Frontal cortex (tissue), 4 donors: ENCODE results near the gene DHRS4. TPM values are rescaled to one million over a fixed set of nuclear protein-coding genes. Genes with fewer than 3 reads are reported as not detected.
"Not testable (repeated sequence)": the region's sequence is repeated elsewhere in the genome, so short reads cannot be mapped to it uniquely, and the experiment has no call there.

Experiments
- DNase-seq, 2 donors: peaks; one replicate each; pipeline ENCODE4 v3.0.0; 2012; ENCODE audit warnings: low spot score in 2 of 2
- FAIRE-seq: peaks from 2 replicates; lab custom pipeline; 2012; peaks lifted over from hg19 to GRCh38; lab: Jason Lieb, UNC
- total RNA-seq: library from RNA; depleted of rRNA; stranded (reverse); fragments of >200 nt; gene quantifications from one replicate; pipeline ENCODE4 v1.2.3, GENCODE V29; 2014
- donor health status: control.
- donor health status: control.
- donor health status: control.

Gene DHRS4
- total RNA-seq, 1 donor from 2014 or later: 7.3 TPM

DNA sequence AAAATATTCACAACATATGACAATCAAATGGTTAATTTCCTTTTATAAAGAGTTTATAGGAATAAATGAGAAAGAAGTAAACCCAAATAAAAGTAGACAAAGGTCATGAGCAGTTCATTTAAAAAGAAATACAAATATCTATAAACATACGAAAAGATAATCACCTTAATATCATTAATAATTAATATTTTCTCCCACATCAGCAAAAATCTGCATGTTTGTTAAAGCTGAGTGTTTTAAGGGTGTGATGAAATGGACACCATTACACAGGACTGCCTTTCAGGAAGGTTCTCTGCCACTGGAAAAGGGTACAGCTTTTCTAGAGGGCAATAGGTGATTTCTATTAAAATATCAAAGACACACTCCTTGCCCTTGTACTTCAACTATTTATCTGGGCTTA is 14.7 kb upstream of the DHRS4 start:
- FAIRE-seq (no peak), DNase-seq (no peak)

DNA sequence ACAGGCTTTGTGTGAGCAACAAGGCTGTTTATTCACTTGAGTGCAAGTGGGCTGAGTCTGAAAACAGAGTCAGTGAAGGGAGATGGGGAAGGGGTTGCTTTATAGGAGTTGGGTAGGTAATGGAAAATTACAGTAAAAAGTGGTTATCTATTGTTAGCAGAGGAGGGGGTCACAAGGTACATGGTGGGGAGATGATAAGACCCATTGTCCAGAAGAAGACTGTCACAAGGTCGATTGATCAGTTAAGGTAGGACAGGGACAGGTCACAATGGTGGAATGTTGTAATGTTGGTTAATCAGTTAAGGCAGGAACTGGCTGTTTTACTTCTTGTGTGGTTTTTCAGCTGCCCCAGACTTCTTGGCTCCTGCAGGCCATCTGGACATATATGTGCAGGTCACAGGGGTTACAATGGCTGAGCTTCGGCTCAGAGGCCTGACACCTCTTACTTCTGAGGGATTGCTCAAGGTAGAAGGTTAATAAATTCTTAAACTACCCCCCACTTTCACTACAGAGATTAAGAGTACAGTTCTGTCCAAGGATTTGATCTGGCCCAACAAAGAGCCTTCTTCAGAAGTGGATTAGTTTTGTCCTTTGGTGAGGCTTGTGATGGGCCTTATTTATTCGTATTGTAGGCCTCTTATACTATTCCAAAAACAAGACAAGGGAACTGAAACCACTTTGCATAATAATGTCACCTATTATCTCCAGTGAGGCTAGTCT is 13.8 kb upstream of the DHRS4 start:
- DNase-seq: no peak
- FAIRE-seq: no peak

DNA sequence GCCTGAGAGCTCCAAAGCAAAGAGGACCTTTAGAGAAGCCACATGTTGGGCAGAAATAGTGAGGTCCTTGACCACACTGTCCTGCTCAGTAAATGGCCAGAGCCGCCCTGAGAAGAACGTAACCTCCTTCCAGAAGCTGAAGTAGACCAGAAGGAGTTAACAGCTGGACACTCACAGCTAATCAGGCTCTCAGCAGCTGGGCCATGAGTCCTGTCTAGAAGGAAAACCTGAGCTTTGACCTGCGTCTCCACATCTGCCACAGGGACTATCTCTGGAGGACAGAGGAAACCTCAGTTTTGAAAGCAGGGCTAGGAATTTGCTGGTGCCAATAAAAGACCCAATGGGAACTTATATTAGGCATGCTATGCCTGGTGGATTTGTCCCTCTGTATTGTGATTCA is 12.3 kb upstream of the DHRS4 start:
- no peak for DNase-seq
- no peak for FAIRE-seq

DNA sequence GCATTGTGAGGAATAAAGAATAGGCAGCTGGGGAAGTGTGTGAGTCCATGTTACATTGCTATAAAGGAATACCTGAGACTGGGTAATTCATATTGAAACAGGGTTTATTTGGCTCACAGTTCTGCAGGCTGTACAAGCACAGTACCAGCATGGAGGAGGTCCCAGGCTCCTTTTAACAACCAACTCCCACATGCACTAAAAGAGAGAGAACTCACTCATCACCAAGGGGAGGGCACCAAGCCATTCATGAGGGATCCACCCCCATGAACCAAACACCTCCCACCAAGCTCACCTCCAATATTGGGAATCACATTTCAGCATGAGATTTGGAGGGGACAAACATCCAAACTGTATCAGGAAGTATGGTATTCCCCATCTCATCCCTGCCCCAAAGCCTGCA is 11.9 kb upstream of the DHRS4 start:
- FAIRE-seq: no peak

DNA sequence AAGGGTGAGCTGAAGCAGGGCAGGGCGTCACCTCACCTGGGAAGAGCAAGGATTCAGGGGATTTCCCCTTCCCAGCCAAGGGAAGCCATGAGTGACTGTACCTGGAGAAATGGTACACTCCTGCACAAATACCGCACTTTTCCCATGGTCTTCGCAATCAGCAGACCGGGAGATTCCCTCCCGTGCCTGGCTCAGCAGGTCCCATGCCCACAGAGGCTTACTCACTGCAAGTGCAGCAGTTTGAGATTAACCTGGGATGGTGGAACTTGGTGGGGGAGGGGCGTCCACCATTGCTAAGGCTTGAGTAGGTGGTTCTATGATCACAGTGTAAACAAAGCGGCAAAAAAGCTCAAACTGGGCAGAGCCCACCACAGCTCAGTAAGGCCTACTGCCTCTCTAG is 11.0 kb upstream of the DHRS4 start:
- no peak for FAIRE-seq

More for the DNA sequence above, 11.9 kb upstream of the DHRS4 start:
- DNase-seq: no peak

DNA sequence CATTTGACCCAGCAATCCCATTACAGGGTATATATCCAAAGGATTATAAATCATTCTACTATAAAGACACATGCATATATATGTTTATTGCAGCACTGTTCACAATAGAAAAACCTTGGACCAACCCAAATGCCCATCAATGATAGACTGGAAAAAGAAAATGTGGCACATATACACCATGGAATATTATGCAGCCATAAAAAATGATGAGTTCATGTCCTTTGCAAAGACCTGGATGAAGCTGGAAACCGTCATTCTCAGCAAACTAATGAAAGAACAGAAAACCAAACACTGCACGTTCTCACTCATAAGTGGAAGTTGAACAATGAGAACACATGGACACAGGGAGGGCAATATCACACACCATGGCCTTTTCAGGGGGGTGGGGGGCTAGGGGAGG is 4.5 kb upstream of the DHRS4 start:
- FAIRE-seq, DNase-seq: not testable (repeated sequence)

More for the DNA sequence above, 11.0 kb upstream of the DHRS4 start:
- DNase-seq: no peak

DNA sequence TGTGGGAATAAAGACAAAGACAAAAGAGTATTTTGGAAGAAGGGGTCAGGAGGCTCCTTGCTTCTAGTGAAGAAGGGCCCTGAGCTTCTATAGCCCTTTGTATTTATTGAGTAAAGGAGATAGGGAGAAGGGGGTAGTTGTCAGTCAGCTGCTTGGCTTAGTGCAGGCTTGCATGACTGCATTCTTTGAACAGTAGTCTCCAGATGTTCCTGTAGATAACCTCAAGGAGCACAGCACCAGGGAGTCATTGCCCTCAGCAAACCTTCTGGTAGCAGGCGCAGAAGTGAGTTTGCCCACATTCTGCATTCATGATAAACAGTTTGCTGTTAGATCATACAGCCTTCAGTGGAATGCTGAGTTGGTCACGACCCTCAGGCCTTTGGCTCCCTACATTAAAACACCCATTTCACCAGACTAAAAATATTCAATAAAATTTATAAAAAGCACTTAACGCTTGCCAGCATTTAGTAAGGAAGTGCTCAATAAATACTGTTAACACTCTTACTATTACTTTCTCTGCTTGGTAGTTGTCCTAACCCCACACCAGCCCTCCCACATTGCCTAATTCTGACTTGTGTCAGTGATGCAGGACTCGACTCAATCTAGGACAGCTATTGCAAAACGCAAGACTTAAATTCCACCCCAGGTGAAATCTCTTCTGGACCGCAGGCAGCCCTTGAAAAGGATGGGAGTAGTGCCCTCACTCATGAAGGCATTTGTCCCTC is 3.0 kb upstream of the DHRS4 start:
- FAIRE-seq (no peak), DNase-seq (no peak)

DNA sequence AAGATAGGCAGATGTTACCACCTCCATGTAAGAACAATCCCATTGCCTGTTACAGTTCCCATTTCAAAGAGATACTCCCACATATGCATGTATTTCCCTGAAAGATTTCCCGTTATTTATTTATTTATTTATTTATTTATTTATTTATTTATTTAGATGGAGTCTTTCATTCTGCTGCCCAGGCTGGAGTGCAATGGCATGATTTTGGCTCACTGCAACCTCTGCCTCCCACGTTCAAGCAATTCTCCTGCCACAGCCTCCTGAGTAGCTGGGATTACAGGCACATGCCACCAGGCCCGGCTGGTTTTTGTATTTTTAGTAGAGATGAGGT is 2.5 kb upstream of the DHRS4 start:
- DNase-seq, FAIRE-seq: not testable (repeated sequence)

DNA sequence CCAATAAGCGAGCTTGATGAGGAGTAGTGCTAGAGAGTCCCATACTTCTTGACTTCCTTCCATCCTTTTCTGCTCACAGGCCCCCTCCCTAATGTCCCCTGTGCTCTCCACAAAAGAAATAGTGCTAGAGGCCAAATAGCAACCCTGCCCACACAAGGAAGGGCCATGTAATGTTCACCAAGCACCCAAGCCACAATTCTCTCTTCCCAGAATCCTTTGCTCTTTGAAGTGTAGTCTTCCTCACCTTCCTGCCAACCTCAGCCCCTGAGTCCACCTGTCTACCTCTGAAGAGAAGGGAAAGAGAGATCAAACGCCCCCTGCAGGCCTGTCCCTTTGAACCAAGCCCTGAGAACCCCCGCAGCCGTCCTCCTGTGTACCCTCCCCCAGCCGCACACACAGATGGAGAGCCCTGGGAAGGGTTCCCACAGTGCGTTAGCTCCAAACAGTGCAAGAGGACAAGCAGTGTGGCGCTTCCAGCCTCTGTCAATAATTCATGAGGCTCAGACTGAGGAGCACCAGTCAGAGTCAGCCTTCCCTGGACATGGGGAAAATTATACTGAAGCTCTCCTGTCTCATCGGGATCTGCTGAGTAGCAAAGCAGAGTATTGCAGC is 1.9 kb upstream of the DHRS4 start:
- FAIRE-seq (no peak), DNase-seq (no peak)

DNA sequence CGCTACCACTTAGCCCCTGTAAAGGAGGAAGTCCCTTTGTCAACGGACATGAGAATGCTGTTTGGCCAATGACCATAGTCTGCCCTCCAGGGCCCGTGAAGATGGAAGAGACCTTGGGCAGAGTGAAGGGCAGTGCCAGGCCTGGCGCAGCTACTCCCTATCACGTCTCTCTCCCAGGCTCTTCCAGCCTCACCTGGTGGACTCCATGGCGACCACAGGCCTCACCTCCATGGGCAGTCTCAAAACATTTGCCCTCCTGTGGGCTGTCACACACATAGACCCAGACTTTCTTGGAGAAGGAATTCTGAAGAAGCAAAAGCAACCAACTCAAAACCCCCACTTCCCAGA is 480 bp upstream of the DHRS4 start:
- DNase-seq, FAIRE-seq: not testable (repeated sequence)

DNA sequence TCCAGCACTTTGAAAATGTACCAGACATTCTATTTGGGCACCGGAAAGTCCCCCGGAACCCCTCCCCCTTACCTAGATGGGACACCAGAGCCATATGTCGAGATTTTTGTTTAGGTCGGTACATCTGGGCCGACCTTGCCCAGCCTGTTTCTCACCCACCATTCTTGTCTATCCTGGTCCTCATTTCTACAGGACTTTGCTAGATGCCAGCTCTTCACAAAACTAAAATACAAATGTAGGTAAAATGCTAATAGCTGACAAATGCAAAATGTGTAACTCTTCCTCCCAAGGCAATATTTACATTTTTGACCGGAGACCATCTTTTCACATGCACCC is 677 bp downstream of the DHRS4 start:
- DNase-seq, FAIRE-seq: not testable (repeated sequence)

DNA sequence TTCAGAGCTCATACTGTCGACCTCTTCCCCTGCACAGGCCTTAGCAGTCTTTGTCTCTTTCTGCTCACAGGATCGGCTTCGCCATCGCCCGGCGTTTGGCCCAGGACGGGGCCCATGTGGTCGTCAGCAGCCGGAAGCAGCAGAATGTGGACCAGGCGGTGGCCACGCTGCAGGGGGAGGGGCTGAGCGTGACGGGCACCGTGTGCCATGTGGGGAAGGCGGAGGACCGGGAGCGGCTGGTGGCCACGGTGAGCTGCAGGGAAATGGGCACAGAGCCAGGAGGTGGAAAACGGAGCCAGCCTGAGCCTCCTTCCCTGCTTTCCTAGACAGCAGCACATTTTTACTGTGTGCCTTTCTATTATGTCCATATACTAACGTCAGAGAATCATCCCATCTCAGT is 1.4 kb downstream of the DHRS4 start:
- FAIRE-seq, DNase-seq: not testable (repeated sequence)

DNA sequence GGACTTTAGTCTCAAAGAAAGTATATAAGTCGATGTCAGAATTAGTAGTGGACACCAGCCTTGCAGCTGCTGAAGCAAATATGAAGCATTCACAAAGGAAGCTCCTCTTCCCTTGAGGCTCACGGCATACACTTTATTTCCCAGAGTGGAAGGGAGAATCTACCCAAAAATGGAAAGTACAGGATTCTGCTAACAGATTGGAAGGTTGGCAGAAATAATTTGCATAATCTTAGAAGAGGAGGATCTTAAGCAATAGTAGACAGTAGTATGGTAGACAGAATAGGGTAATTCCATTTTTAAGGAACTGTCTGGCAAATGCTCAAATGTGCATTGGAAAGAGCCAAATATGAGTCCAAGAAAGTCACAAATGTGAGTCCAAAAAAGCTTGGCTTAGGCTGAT is 2.2 kb downstream of the DHRS4 start:
- not testable (repeated sequence) for DNase-seq, FAIRE-seq

DNA sequence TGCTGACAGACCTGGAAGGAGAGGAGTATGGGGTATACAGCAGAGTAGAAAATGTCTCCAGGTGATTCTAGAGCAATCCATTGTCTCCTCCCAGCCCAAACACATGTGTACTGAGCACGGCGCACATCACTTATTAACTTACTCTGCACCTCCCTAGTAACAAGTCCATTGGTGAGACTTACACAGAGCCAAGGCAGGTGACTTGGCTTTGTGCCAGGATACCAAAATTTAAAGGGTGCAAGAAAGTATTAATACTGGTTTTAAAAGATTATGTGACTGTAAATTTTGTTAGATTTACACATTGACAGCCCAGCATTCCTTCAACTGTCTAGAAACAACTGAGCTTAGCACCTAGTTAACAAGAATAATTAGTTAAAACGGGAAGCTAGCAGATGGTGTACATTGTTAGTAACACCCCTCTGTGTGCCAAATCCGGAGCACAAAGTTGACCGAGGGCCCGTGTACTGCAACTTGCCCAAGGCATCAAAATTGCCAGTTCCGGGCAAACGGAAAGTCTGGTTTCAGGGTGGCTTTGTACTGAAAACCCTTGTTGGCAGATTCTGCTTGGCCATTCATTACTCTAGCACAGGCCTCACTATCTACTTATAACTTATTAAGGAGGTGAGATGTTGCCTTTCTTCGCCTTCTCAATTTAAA is 4.5 kb downstream of the DHRS4 start:
- not testable (repeated sequence) for DNase-seq

DNA sequence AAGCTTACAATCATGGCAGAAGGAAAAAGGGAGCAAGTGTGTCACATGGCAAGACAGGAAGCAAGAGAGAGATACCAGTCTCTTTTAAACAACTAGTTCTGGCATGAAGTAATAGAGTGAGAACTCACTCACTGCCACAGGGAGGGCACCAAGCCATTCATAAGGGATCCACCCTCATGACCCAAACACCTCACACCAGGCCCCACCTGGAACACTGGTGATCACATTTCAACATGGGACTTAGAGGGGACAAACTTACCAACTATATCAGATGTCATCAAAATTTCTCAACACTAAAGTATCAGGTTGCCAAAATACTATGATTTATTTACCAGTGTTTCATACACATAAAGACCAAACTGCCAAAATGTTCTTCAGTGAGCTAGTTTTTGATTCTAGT is 7.3 kb downstream of the DHRS4 start:
- DNase-seq, FAIRE-seq: not testable (repeated sequence)

More for the DNA sequence above, 4.5 kb downstream of the DHRS4 start:
- FAIRE-seq: not testable (repeated sequence)

DNA sequence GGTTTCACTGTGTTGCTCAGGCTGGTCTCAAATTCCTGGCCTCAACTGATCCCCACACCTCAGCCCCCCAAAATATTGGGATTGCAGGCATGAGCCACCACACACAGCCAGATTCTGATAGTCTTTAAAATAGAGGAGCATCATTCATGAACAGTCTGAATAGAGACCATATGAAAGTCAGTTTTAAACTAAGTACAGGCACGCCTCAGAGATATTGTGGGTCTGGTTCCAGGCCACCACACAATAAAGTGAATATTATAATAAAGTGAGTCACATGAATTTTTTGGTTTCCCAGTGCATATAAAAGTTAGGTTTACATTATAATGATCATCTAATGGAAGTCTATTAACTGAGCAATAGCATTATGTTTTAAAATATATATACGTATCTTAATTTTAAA is 8.1 kb downstream of the DHRS4 start:
- DNase-seq, FAIRE-seq: not testable (repeated sequence)

DNA sequence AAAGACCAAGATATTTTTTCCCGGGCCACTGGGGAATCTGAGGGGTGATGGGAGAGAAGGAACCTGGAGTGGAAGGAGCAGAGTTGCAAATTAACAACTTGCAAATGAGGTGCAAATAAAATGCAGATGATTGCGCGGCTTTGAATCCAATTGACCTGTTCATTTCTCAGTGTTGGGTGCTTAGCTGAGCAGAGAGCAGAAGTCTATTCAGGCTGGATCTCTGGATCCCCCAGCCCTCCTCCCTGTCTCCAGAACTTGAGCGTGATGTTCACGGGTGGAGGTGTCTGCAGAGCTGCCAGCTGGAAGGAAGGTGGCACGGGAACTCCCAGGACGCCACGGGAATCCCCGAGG is 15.5 kb downstream of the DHRS4 start:
- not testable (repeated sequence) for FAIRE-seq, DNase-seq

DNA sequence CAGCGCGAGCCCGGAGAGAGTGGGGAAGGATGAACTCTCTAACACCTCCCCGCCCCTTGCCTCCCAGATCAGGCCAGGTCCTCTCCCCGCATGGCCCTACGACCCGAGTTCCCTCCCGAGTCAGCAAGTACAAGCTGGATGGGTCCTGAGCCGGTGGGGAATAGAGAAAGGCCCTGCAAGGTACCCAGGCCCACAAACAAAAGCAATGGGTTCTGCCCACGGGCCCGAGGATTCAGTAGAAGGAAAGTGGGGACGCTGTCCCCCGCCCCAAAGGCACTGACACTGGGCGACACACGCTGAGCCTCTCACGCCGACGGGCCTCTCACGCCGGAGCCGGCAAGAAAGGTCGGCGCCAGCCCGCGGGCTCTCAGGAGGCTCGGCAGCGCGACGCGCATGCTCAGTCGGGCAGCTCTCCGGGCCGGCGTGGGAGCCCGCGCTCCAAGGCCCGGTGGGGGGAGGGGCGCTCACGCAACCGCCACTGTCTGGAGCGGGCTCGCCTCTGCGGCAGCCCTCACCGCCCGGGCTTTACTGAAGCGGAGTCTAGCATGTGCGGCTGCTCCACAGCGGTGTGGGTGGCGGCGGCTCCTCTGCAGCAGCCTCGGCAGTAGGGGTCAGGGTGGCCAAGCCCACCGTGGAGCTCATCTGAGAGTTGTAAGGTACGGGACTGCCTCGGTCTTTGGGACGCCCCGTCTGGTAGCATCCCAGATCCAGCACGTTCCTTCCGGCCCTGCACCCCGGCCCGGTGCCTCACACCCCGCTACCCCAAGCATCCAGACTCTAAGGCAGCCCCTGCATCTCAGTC is 16.1 kb downstream of the DHRS4 start:
- DNase-seq, FAIRE-seq: not testable (repeated sequence)

DNA sequence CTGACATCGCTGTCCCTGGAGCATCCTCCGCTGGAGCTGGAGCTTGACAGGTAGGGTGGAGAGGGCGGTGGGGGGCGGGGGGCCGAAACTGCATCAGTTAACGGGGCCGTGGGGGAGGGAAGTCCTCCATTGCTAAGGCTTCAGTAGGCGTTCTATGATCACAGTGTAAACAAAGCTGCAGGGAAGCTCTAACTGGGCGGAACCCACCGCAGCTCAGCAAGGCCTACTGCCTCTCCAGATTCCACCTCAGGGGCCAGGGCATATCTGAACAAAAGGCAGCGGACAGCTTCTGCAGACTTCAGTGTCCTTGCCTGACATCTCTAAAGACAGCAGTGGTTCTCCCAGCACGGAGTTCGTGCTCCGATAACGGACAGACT is 16.7 kb downstream of the DHRS4 start:
- DNase-seq, FAIRE-seq: not testable (repeated sequence)

DNA sequence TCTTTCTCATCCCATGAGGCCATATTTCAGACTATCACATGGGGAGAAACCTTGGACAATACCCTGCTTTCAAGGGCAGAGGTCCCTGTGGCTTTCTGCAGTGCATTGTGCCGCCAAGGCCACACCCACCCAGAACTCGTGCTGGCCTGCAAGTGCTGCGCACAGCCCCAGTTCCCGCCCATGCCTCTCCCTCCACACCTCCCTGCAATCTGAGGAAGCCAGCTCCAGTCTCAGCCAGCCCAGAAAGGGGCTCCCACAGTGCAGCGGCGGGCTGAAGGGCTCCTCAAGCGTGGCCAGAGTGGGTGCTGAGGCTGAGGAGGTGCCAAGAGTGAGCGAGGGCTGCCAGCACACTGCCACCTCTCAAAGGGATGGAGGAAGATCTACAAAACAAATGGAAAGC is 19.6 kb downstream of the DHRS4 start:
- DNase-seq, FAIRE-seq: not testable (repeated sequence)
